Pancreas (tissue), 10 donors: ENCODE results near the gene KRT9. TPM values are rescaled to one million over a fixed set of nuclear protein-coding genes. Genes with fewer than 3 reads are reported as not detected.
"Not testable (repeated sequence)": the region's sequence is repeated elsewhere in the genome, so short reads cannot be mapped to it uniquely, and the experiment has no call there.

Experiments used
- ATAC-seq, 4 donors: fragments of 200-7000 bp; cut with Tn5 transposase; one replicate each; pipeline versions ENCODE4 v1.8.0 to v1.9.1; 2020; ENCODE audit warnings: mild to moderate bottlenecking in 4 of 4, moderate library complexity in 4 of 4
- DNase-seq, 6 donors: peaks; one replicate each; pipeline ENCODE4 v3.0.0-alpha.2; 2020
- FAIRE-seq: peaks from 2 replicates; lab custom pipeline; 2012; peaks lifted over from hg19 to GRCh38; lab: Jason Lieb, UNC
- H3K27ac ChIP-seq, 4 donors: fragments of 200-600 bp; sonication (generic); 1 replicate in 3 of 4; 2 replicates in 1 of 4; pipeline versions ENCODE4 v1.5.0 to v1.8.0; 2020
- H3K27me3 ChIP-seq, 4 donors: fragments of 200-600 bp; one replicate each; pipeline ENCODE4 v1.8.0; 2021
- H3K36me3 ChIP-seq, 3 donors: fragments of 200-600 bp; sonication (generic) in 1 of 3; one replicate each; pipeline versions ENCODE4 v1.5.0 to v1.8.0; 2020 to 2021
- H3K4me1 ChIP-seq, 3 donors: fragments of 200-600 bp; one replicate each; pipeline ENCODE4 v1.8.0; 2021
- H3K4me3 ChIP-seq, 4 donors: fragments of 200-600 bp; sonication (generic) in 2 of 4; one replicate each; pipeline versions ENCODE4 v1.5.0 to v1.8.0; 2020 to 2021
- H3K9me3 ChIP-seq, 4 donors: fragments of 200-600 bp; one replicate each; pipeline ENCODE4 v1.8.0; 2021
- CTCF ChIP-seq, 4 donors: fragments of 200-600 bp; sonication (generic) in 3 of 4; IDR thresholded peaks; one replicate each; pipeline versions ENCODE4 v1.5.0 to v1.8.0; 2021; ENCODE audit warnings: antibody characterized with exemption in 4 of 4
- WGBS, 2 donors: extraction: QIAGEN DNeasy Blood & Tissue Kit; methylation state at CpG; one replicate each; pipeline ENCODE4 v1.1.7; 2013; 5-methylcytosine and 5-hydroxymethylcytosine counted together
- intact Hi-C, 3 donors: fragments of 100-400 bp; cut with DNase I; formaldehyde crosslinking; loops; one replicate each; pipeline versions ENCODE4 v1.11.1 to v1.14.2; 2022
- polyA plus RNA-seq, 2 donors: library from polyadenylated mRNA; stranded (reverse); fragments of 200-250 nt; gene quantifications; one replicate each; pipeline ENCODE4 v1.2.3, GENCODE V29; 2013
- total RNA-seq, 6 donors: library from RNA; stranded (reverse); fragmentation: NEBNext Ultra II Directional in 4 of 6; extraction: Animal tissue kit (Norgen Biotek cat#: 25700) in 4 of 6; gene quantifications; one replicate each; pipeline versions ENCODE4 v1.2.1 to v1.2.4, GENCODE V29; 2021 to 2023
- donor health status: healthy with polysubstance abuse.
- donor health status: DM: no; HTN: no; CAD: no; lungs with moderate emphysema.
- donor health status: DM: no; HTN: no; CAD: no.
- donor health status: control.
- donor health status: control.
- donor health status: Bipolar disorder and iron deficiency.
- donor health status: DM: yes; HTN: yes; CAD: no.
- donor health status: DM: no; HTN: no; CAD: no.
- donor health status: DM: no; HTN: no; CAD: no.
- donor health status: DM: yes; HTN: yes; CAD: no.

Gene KRT9
- total and polyA plus RNA-seq, 8 donors = not detected

- no peak for FAIRE-seq
These were observed 11.6 kb upstream of the KRT9 start for GRCh38 chr17:41583137-41584127.

DNA sequence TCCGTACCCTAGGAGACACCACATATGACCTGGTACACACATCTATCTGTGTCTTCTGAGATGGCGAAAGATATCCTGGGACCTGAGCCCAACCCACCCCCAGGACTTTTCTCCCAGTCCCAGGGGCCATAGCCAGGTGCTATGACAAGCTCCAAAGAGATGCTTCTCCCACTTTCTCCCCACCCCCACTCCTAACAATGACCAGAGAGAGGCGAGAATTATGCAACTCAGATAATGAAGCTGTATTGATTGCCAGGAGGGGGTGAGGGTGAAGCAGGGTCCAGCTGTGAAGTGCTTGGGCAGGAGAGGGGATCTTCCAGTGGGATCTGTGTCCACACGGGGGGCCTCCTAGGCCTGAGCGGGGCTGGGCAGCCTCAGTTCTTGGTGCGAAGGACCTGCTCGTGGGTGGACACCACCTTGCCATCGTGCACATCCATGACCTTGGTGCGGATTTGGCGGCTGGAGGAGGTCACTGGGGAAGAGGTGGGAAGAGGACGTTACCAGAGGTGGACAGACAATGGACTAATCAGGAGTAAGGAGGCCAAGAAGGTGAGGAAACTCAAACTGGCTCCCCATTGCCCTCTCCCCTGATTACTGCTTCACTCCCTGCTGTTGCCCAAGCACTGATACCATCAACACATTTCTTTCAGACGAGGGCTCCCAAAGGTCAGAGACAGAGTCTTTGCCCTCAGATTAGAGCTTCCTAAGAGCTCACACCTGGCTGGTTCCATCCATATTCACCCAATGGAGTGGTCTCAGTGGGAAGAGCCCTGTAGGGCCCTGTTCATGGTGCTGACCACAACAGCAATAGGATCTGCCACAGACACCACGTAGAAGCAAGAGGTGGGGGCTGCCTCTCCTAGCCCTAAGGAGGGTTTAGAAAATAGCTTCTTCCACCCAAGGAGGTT lies 10.5 kb upstream of the KRT9 start:
- DNase-seq, H3K27ac ChIP-seq, H3K27me3 ChIP-seq, intact Hi-C loops, FAIRE-seq, H3K4me3 ChIP-seq, H3K36me3 ChIP-seq, ATAC-seq, H3K4me1 ChIP-seq, H3K9me3 ChIP-seq: not testable (repeated sequence)
- 66 to 77% methylated on average over 13 of the region's 13 CpGs for WGBS, 2 donors

More at GRCh38 chr17:41583137-41584127, 11.6 kb upstream of the KRT9 start:
- H3K27me3 ChIP-seq = no peaks in the 10 kb centered on the region
- no peaks in the 10 kb centered on the region for H3K36me3 ChIP-seq
- no peak for TF ChIP-seq CTCF (IDR thresholded peaks at IDR 0.05)
- intact Hi-C loops = no loop called here
- no peak overlapping the region for H3K27ac ChIP-seq
- DNase-seq = peak in 4 of 6 donors; percentile 30 to 70 (median 55)
- no peak for ATAC-seq
- no peaks in the 10 kb centered on the region for H3K9me3 ChIP-seq
- WGBS, 2 donors = 55 to 59% methylated on average over 33 of the region's 33 CpGs
- no peak overlapping the region for H3K4me3 ChIP-seq
- H3K4me1 ChIP-seq = no peaks in the 10 kb centered on the region

- FAIRE-seq = no peak
- TF ChIP-seq CTCF (IDR thresholded peaks at IDR 0.05) = no peak
- intact Hi-C loops = no loop called here
These were observed 9.7 kb upstream of the KRT9 start for GRCh38 chr17:41581366-41582060.

DNA sequence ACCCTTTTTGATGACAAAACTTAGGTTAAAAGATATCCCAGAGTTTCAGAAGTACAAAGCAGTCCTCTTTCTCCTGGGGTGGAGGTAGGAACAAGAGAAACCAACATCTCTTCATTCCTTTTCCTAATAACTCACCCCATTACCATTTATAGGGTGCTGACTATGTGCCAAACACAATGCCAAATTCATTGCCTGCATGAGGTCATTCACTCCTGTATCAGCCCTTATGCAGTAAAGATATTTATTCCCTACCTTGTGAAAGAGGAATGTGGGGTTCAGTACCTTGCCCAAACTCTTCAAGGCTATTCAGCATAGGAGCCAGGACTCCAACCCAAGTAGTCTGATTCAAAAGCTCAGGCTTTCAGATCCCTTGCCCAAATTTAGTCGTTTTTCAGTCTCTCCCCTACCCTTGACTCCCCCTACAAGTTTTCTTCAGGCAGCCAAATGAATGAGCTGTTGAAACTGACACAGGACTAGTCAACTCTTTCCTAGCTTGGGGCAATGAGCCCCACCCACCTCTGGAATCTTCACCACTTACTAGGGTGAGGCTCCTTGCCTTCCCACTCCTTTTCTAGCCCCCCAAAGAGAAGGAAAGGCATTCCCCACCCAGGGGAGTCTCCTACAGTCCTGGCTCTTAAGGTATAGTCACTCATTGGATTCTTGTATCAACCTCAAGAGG lies 9.0 kb upstream of the KRT9 start:
- Histone ChIP-seq H3K27me3 (no peaks in the 10 kb centered on the region), H3K4me1 (no peaks in the 10 kb centered on the region), H3K4me3 (no peak overlapping the region), H3K36me3 (no peaks in the 10 kb centered on the region), H3K27ac (no peak overlapping the region), H3K9me3 (no peaks in the 10 kb centered on the region)
- DNase-seq (no peak), FAIRE-seq (no peak), ATAC-seq (no peak)
- no peak for TF ChIP-seq CTCF (IDR thresholded peaks at IDR 0.05)
- intact Hi-C loops = no loop called here
- 32 to 40% methylated on average over 1 of the region's 1 CpG for WGBS, 2 donors

More at GRCh38 chr17:41581366-41582060, 9.7 kb upstream of the KRT9 start:
- H3K27me3 ChIP-seq = no peaks in the 10 kb centered on the region
- no peak overlapping the region for H3K27ac ChIP-seq
- H3K4me3 ChIP-seq = no peak overlapping the region
- no peaks in the 10 kb centered on the region for H3K9me3 ChIP-seq
- H3K36me3 ChIP-seq = no peaks in the 10 kb centered on the region
- no peaks in the 10 kb centered on the region for H3K4me1 ChIP-seq
- ATAC-seq = no peak
- no peak for DNase-seq
- 84 to 92% methylated on average over 4 of the region's 4 CpGs for WGBS, 2 donors
